Sigmoid colon (tissue), 7 donors: Measurements from ENCODE around the gene TBC1D22A. TPM values are rescaled to one million over a fixed set of nuclear protein-coding genes. Genes with fewer than 3 reads are reported as not detected.
A peak's percentile ranks its signal among the peaks of the same experiment; 100 is the strongest.

Source experiments
- DNase-seq: peaks from one replicate; pipeline ENCODE4 v3.0.0-alpha.2; 2019
- H3K27ac ChIP-seq, 4 donors: fragments of 200-600 bp; sonication (generic); one replicate each; pipeline ENCODE4 v1.5.1; 2016 to 2019; ENCODE audit warnings: mild to moderate bottlenecking in 1 of 4
- H3K27me3 ChIP-seq, 3 donors: fragments of 200-600 bp; sonication (generic); one replicate each; pipeline ENCODE4 v1.5.1; 2019; ENCODE audit warnings: mild to moderate bottlenecking in 1 of 3
- H3K36me3 ChIP-seq, 4 donors: fragments of 200-600 bp; sonication (generic); one replicate each; pipeline ENCODE4 v1.5.1; 2016 to 2019
- H3K4me1 ChIP-seq, 4 donors: fragments of 200-600 bp; sonication (generic); one replicate each; pipeline ENCODE4 v1.5.1; 2017 to 2019
- H3K4me3 ChIP-seq, 4 donors: fragments of 200-600 bp; sonication (generic); one replicate each; pipeline ENCODE4 v1.5.1; 2017 to 2019; ENCODE audit warnings: mild to moderate bottlenecking in 2 of 4, moderate library complexity in 1 of 4
- H3K9me3 ChIP-seq, 4 donors: fragments of 200-600 bp in 3 of 4; sonication (generic) in 3 of 4; one replicate each; pipeline versions ENCODE4 v1.5.1 to v1.6.1; 2013 to 2019
- EP300 ChIP-seq, 4 donors: sonication (generic); formaldehyde crosslinking; IDR thresholded peaks; one replicate each; pipeline ENCODE4 v1.6.1; 2017; ENCODE audit warnings: antibody characterized with exemption in 4 of 4
- POLR2A ChIP-seq, 2 donors: fragments of 450-650 bp; IDR thresholded peaks; one replicate each; pipeline ENCODE4 v1.6.1; 2016; ENCODE audit warnings: antibody characterized with exemption in 2 of 2, mild to moderate bottlenecking in 2 of 2, moderate library complexity in 2 of 2
- POLR2AphosphoS5 ChIP-seq, 4 donors: sonication (generic); formaldehyde crosslinking; IDR thresholded peaks; one replicate each; pipeline ENCODE4 v1.6.1; 2017; ENCODE audit warnings: antibody characterized with exemption in 4 of 4
- WGBS, 2 donors: extraction: QIAGEN DNeasy Blood & Tissue Kit; methylation state at CpG; one replicate each; pipeline ENCODE4 v1.1.7; 2013; 5-methylcytosine and 5-hydroxymethylcytosine counted together
- intact Hi-C: fragments of 100-400 bp; cut with DNase I; formaldehyde crosslinking; loops from one replicate; pipeline ENCODE4 v1.15.1; 2023
- polyA plus RNA-seq, 3 donors: library from polyadenylated mRNA; stranded (reverse); fragments of 200-250 nt; gene quantifications; one replicate each; pipeline ENCODE4 v1.2.3, GENCODE V29; 2013
- total RNA-seq, 4 donors: library from RNA; depleted of rRNA; stranded (reverse); fragments of >200 nt; gene quantifications; one replicate each; pipeline ENCODE4 v1.1.0, GENCODE V29; 2016
- TF ChIP-seq, protein P1 (sequence below), 4 experiments: fragments of 450-650 bp in 3 of 4; fragments of 200-600 bp in 1 of 4; IDR thresholded peaks; one replicate each; pipeline ENCODE4 v1.5.1; 2016 to 2019; ENCODE audit warnings: antibody characterized with exemption in 4 of 4, mild to moderate bottlenecking in 3 of 4, moderate library complexity in 2 of 4
- donor health status: healthy with polysubstance abuse.
- donor health status: Bipolar disorder and iron deficiency.
- donor health status: healthy.

The TBC1D22A gene
- total and polyA plus RNA-seq, 7 donors, result 13.6 to 34.6 (median 14.3) TPM

DNA sequence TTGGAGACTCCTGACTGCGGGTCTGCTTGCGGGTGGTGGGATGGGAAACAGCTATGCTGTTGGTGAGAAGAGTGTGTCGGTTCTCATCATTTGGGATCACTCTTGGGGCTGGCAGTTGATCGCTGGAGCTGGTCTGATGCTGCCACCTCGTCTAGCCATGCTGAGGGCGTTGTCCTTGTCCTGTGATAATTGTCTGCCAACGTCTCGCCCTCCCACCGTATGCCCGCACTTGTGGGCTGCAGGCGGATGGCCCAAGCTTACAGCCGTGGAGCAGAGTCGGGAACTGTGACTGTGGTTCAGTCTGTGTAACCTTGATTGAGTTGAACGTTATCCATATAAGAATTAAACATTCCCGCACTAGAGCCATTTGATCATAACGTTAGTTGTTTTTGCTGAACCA, 204.4 kb downstream of the TBC1D22A start:
- no peak overlapping the region for H3K27ac ChIP-seq
- peaks cover 0 to 8% (median 0%) of the 10 kb centered on the region in 4 donors for H3K4me1 ChIP-seq
- peak; percentile 49 for DNase-seq
- H3K4me3 ChIP-seq, result no peak overlapping the region
- no peaks in the 10 kb centered on the region for H3K9me3 ChIP-seq
- TF ChIP-seq POLR2A (IDR thresholded peaks at IDR 0.05) (no peak), EP300 (IDR thresholded peaks at IDR 0.05) (no peak), POLR2AphosphoS5 (IDR thresholded peaks at IDR 0.05) (no peak)
- TF ChIP-seq, protein P1, sequence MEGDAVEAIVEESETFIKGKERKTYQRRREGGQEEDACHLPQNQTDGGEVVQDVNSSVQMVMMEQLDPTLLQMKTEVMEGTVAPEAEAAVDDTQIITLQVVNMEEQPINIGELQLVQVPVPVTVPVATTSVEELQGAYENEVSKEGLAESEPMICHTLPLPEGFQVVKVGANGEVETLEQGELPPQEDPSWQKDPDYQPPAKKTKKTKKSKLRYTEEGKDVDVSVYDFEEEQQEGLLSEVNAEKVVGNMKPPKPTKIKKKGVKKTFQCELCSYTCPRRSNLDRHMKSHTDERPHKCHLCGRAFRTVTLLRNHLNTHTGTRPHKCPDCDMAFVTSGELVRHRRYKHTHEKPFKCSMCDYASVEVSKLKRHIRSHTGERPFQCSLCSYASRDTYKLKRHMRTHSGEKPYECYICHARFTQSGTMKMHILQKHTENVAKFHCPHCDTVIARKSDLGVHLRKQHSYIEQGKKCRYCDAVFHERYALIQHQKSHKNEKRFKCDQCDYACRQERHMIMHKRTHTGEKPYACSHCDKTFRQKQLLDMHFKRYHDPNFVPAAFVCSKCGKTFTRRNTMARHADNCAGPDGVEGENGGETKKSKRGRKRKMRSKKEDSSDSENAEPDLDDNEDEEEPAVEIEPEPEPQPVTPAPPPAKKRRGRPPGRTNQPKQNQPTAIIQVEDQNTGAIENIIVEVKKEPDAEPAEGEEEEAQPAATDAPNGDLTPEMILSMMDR (IDR thresholded peaks at IDR 0.05), result no peak
- 95 to 96% methylated on average over 16 of the region's 16 CpGs for WGBS, 2 donors
- no peaks in the 10 kb centered on the region for H3K27me3 ChIP-seq
- no peaks in the 10 kb centered on the region for H3K36me3 ChIP-seq
- intact Hi-C loops, result no loop called here

DNA sequence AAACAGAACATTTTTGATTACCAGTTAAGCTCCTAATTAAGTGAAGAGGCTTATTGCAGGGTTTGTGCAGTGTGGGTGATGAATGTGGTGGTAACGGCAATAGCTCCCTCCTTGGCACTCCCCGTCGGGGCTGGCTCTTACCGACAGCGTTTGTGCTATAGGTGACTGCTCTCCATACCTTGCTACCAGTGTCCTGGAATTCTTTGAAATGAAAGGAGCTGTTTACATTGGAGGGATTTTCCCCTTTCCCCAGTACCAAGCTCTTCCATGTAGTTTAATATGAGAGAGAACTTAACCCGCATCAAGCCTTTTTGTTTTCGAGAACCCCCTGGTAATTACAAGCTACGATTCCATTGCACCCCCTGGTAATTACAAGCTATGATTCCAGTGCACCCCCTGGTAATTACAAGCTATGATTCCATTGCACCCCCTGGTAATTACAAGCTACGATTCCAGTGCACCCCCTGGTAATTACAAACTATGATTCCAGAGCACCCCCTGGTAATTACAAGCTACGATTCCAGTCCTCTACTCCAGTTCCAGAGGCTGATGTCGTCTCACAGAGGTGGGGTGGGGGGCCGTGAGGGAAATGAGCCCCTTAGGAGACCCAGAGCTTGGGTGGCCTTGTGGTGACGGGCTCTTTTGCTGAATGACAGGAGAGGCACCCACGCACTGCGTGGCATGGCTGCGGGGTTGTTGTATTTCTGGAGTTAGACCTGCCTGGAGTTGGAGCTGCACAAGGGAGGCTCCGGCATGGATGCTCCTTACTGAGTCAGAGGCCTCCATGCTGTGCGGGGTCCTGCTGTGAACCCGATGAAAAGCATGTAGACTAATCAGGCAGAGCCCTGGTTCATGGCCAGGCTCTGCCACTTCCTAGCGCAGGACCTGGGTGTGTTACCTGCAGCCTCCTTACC, 205.3 kb downstream of the TBC1D22A start:
- intact Hi-C loops, result no loop called here
- H3K27me3 ChIP-seq, result no peaks in the 10 kb centered on the region
- peak; percentile 47 for DNase-seq
- peaks cover 0 to 10% (median 0%) of the 10 kb centered on the region in 4 donors for H3K4me1 ChIP-seq
- no peaks in the 10 kb centered on the region for H3K36me3 ChIP-seq
- no peak overlapping the region for H3K27ac ChIP-seq
- H3K4me3 ChIP-seq, result no peak overlapping the region
- no peaks in the 10 kb centered on the region for H3K9me3 ChIP-seq
- 97% methylated on average over 20 of the region's 20 CpGs for WGBS, 2 donors
- TF ChIP-seq EP300 (IDR thresholded peaks at IDR 0.05), result no peak
- TF ChIP-seq POLR2AphosphoS5 (IDR thresholded peaks at IDR 0.05), result no peak
- no peak for TF ChIP-seq POLR2A (IDR thresholded peaks at IDR 0.05)

- intact Hi-C loops, result no loop called here
- peaks cover 0 to 10% (median 0%) of the 10 kb centered on the region in 4 donors for H3K4me1 ChIP-seq
- TF ChIP-seq EP300 (IDR thresholded peaks at IDR 0.05) (no peak), POLR2A (IDR thresholded peaks at IDR 0.05) (no peak), POLR2AphosphoS5 (IDR thresholded peaks at IDR 0.05) (no peak)
- TF ChIP-seq, protein P1 (IDR thresholded peaks at IDR 0.05), result no peak
- no peaks in the 10 kb centered on the region for H3K27me3 ChIP-seq
- no peak overlapping the region for H3K27ac ChIP-seq
- DNase-seq, result peak; percentile 37
- H3K4me3 ChIP-seq, result no peak overlapping the region
- 97 to 98% methylated on average over 27 of the region's 27 CpGs for WGBS, 2 donors
- no peaks in the 10 kb centered on the region for H3K9me3 ChIP-seq
- H3K36me3 ChIP-seq, result no peaks in the 10 kb centered on the region
Observed at GRCh38 chr22:46968359-46968740, 205.9 kb downstream of the TBC1D22A start.

- 94 to 95% methylated on average over 6 of the region's 6 CpGs for WGBS, 2 donors
- Histone ChIP-seq H3K4me3 (no peak overlapping the region), H3K9me3 (no peaks in the 10 kb centered on the region), H3K4me1 (peaks cover 0 to 10% (median 0%) of the 10 kb centered on the region in 4 donors), H3K27me3 (no peaks in the 10 kb centered on the region), H3K36me3 (no peaks in the 10 kb centered on the region), H3K27ac (no peak overlapping the region)
- DNase-seq, result peak; percentile 27
- intact Hi-C loops, result no loop called here
- no peak for TF ChIP-seq EP300 (IDR thresholded peaks at IDR 0.05)
- TF ChIP-seq, protein P1 (IDR thresholded peaks at IDR 0.05), result no peak
- no peak for TF ChIP-seq POLR2A (IDR thresholded peaks at IDR 0.05)
- TF ChIP-seq POLR2AphosphoS5 (IDR thresholded peaks at IDR 0.05), result no peak
Observed at GRCh38 chr22:46968848-46969247, 206.4 kb downstream of the TBC1D22A start.

DNA sequence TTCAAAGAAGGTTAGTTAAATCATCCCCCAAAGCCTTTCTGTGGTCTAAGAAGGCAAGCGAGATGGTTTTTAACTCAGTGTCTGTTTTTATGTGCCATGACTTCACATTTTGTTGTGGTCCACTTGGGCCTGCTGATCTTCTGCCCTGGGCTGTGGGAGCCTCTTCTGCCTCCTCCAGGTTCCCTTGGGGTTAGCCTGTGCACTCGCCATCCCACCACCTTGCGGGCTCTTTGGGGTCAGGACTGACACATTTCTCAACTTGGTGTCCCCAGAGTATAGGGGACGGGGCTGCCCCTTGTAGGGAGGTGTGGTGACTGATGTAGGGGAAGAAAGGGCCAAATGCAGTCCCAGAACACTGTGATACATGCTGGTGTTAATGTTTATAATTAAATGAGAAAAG, 207.0 kb downstream of the TBC1D22A start:
- Histone ChIP-seq H3K4me3 (no peak overlapping the region), H3K27ac (no peak overlapping the region), H3K4me1 (peaks cover 0 to 10% (median 0%) of the 10 kb centered on the region in 4 donors), H3K36me3 (peaks cover 0 to 5% (median 0%) of the 10 kb centered on the region in 4 donors), H3K9me3 (no peaks in the 10 kb centered on the region), H3K27me3 (no peaks in the 10 kb centered on the region)
- DNase-seq, result peak; percentile 36
- intact Hi-C loops, result no loop called here
- WGBS, 2 donors, result 76 to 89% methylated on average over 4 of the region's 4 CpGs
- TF ChIP-seq EP300 (IDR thresholded peaks at IDR 0.05), result no peak
